GM18508 (cell line): Measurements from ENCODE around the gene FRMD4A.

Source experiments
- ATAC-seq: cut with Tn5 transposase; IDR thresholded peaks from one replicate; pipeline ENCODE4 v1.9.1; 2021; ENCODE audit warnings: moderate number of reproducible peaks; ENCODE audit not compliant: insufficient read depth, unreplicated experiment

FRMD4A gene

GRCh38 chr10:14345262-14345661, 14.5 kb upstream of the FRMD4A start:
- no peak for ATAC-seq

DNA sequence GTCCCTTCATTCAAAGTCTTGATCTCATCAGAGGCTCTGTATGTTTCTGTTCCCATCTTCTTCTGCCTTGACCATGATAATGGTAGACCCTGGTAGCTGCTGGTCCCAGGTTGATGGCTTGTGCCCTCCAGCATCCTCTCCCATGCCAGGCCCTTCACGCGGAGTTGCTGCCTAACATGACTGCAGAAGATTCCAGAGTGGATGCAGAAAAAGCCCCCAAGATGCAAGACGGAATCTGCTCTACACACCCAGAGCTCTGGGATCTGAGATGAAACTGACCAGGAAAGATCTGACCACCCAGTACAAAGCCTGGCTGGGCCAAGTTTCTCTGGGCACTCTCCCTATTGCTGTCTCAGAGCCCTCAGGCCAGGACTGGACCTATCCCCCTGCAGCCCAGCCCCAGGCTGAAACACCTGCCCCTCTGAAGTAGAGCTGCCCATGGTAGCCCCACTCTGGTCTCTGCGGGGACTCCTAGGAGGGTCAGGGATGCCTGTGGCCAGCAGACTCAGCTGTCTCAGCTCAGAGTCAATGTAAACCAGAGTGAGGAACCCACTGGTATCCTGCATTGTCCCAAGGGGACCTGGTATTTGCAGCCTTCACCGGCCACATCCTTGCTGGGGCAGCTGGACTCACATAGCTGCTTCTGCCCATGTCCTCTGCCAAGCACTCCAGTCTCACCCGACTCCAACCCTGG, 9.5 kb upstream of the FRMD4A start:
- ATAC-seq: no peak

DNA sequence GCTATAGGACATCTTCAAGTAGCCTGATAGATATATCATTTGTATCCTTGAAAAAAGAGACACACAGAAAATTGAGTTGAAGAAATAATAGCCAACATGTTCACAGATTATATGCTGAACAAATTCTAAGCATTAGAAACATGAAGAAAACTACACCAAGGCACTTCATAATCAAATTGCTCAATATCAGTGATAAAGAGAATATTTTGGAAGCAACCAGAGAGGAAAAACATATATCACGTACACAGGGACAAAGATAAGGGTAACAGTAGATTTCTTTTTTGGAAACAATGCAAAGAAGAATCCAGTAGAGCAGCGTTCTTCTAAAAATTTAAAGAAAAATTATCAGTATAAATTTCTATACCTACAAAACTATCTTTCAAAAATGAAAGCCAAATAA, 6.0 kb upstream of the FRMD4A start:
- ATAC-seq: no peak

- no peak for ATAC-seq
These were observed 4.0 kb upstream of the FRMD4A start for GRCh38 chr10:14334771-14335170.

DNA sequence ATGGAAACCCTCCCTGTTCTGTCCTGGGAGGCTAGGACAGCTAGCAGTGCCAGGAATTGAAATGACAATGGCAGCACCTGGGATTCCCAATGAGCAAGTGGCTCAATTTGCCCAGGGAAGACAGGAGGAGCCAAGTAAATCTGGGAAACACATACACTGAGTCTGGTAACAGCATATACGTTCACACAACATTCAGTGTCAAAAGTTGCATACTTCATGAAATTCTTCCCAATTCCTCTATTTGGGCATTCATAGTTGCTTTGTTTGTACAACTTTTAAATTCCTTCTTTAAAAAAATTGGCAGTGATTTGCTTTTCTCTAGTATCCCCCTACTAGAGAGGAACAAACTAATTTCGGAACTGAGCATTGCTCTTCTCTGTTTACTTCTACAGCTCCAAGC, 2.9 kb upstream of the FRMD4A start:
- no peak for ATAC-seq

DNA sequence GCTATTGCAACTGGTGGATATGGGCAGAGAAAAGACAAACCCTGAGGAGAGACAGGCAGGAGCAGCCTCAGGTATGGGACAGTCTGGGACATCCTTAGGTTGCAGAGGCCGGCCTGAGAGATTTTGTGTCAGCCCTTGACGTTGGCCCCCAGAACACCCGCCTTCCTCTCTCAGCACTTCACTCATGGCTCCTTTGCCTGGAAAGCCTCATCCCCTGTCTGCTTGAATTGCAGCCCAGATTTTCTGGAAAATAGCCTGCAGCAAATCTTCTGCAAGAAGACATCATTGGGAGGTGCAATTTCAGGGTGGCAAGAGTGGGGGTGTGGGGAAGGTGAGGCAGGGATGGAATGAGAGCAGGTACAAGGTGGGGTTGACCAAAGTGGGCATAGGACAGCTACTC, 2.2 kb upstream of the FRMD4A start:
- ATAC-seq: no peak

DNA sequence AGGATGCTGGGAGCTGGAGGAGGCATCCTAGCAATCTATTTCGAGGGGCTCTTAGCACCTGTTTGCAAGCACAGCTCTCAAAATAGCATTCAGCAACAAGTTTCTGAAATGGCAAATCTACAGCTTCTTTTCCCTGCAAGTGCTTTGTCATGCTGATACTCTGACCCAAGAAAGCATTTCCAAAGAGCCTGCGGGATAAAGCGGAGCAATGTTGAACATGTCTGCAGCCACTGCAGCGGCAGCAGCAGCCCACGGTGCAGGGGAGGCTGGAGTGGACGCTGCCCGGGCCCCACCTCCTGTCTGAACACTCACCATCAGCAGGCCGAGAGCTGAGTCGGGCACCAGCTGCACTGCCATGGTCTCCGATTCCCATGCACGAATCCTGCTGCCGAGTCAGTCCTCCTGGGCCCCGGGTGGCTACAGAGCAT, 964 bp downstream of the FRMD4A start:
- no peak for ATAC-seq

DNA sequence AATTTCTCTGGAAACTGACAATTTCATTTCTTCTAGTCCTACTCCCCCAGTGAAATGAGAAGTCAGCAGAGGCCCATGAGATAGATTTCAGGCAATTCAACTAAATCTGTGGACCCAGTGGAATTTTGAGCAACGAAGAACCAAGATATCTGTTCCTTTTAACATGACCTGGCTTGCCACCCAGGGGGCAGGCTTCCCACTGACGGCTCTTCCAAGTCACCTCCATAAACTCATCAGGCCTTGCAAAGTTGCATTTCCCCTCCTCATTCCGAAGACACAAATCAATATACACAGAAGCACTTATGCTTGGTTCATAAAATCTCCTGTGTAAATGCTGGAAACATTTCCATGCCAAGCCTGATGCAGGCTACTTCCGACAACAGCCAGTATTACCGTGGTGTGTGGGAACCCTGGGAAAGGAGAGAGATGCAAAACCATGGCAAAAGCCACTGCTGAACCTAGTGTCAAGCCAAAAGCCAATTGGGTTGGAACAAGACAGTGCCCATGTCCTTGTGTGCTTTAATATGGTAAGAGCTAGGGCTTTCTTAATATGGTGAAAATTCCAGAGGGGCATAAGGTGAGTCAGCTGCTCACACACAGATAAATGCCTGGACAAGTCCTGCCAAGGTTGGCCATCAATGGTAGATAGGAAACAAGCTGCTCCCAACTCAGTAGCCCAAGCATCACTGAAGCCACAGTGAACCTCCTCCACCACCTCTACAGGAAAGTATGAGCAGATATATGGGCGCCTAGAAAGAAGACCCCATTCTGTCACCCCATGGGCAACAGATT, 1.6 kb downstream of the FRMD4A start:
- no peak for ATAC-seq

GRCh38 chr10:14327527-14327926, 3.2 kb downstream of the FRMD4A start:
- no peak for ATAC-seq

- ATAC-seq: no peak
These were observed 4.1 kb downstream of the FRMD4A start for GRCh38 chr10:14326581-14326980.

DNA sequence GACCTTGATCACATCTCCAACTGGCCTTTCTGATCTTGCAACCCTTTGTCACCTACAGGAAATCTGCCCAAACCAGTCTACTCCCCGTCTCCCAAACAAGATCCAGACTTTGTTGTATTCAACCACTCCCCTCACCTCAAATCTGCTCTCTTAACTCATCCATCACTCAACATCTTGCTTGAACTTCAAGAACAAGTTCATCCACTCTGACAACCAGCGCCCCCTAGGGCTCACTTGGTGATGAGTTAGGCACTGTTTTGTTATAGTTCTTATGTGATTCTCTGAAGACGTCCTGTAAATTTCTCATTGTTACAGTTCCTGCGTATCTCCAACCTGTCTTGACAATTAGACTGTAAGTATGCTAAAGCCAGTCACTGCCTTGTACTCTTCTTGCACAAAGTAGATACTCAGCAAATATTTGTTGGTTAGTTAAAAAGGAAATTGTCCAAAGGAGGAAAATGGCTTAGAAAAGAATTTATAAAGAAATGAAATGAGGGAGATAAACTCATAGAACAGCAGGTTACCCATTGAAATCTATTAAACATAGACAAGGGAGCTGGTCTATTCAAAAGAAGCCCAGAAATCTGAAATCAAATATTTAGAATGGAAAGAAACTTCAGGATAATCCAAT, 5.3 kb downstream of the FRMD4A start:
- ATAC-seq: no peak

GRCh38 chr10:14322526-14323188, 8.1 kb downstream of the FRMD4A start:
- no peak for ATAC-seq

- ATAC-seq: no peak
These were observed 12.7 kb downstream of the FRMD4A start for GRCh38 chr10:14318007-14318406.

GRCh38 chr10:14312014-14312413, 18.7 kb downstream of the FRMD4A start:
- ATAC-seq: no peak

DNA sequence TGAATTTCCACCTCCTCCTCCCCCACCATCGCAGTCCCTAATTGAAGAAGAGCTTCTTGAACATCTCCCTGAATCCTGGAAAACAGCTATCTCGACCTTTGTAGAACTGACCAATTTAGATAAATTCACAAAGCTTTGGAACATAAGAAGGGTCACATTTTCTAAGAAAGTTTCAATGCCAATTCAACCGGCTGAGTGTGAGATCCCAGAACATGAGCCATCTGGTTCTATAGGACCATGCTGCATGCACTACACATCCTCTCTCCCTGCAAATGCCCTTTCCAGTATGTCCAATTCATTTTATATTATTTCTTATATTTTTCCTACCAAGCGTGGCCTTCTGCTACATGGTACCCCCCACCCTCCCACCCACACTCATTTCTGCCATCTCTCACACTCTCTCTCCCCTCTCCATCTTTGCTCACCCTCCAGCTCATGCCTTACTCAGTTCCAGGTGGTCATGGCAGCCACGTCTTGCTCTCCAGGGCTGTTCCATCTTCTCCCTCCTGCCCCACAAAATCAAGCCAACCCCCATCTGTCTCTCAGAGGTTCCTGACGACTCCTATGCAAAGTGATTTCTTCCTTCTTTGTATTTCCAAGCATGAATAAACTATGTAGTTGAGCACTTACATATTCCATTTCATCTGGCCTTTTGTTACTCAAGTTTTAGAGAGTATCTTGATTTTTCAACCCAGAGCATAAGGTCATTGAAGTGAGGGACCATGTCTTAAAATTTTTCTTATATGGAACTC, 19.3 kb downstream of the FRMD4A start:
- no peak for ATAC-seq

GRCh38 chr10:14309593-14309992, 21.1 kb downstream of the FRMD4A start:
- ATAC-seq: no peak

DNA sequence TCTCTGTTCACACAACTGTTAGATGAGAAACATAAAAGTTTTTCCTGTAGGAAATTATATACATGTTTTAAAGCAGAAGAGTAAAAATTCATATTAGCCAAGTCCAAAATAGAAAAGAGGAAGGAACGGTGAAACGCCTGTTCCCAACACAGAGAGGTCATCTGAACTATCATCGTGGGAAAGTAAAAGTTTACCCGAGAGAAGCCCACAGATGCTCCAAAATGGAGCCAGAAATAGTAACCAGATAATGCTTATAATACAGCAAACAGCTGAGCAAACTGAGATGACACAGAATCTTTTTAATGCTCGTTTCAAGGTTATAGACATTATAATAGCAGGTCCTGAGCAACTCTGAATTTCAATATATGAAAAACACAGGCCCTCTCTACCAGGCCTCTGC, 24.5 kb downstream of the FRMD4A start:
- ATAC-seq: no peak

GRCh38 chr10:14304046-14304445, 26.7 kb downstream of the FRMD4A start:
- ATAC-seq: no peak

DNA sequence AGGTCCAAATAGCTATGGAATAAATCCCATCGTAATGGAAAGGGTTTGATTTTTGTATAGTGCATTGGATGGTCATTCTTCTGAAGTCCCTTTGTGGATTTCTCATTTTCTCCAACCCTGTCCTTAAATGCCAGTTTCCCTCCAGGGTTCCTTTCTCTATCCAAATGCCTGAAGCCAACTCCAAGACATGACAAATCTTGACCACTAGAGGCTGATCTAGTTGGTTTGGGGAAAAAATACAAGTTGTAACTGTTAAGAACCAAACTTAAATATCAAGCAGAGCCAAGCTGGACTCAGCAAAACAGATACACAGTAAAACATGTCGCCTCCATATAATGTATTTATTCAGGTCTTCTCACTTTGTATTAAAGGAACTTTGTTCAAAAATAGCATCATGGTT, 28.7 kb downstream of the FRMD4A start:
- no peak for ATAC-seq

GRCh38 chr10:14299556-14299955, 31.2 kb downstream of the FRMD4A start:
- ATAC-seq: no peak
